ENCODE measurements around the gene MPPED2. TPM values are rescaled to one million over a fixed set of nuclear protein-coding genes. Genes with fewer than 3 reads are reported as not detected.
A peak's percentile ranks its signal among the peaks of the same experiment; 100 is the strongest.

The MPPED2 gene
- polyA plus RNA-seq, 1 donor, result 6.5 TPM

GRCh38 chr11:30487200-30487898 is 98.8 kb downstream of the MPPED2 start:
- DNase-seq (ENCODE audit: low read depth), result no peak

GRCh38 chr11:30485756-30486155 is 100.4 kb downstream of the MPPED2 start:
- no peak for DNase-seq (ENCODE audit: low read depth)

GRCh38 chr11:30485222-30485621 is 100.9 kb downstream of the MPPED2 start:
- DNase-seq (ENCODE audit: low read depth), result no peak

GRCh38 chr11:30483056-30483455 is 103.1 kb downstream of the MPPED2 start:
- DNase-seq (ENCODE audit: low read depth), result no peak

GRCh38 chr11:30481796-30482195 is 104.4 kb downstream of the MPPED2 start:
- no peak for DNase-seq (ENCODE audit: low read depth)

GRCh38 chr11:30481330-30481729 is 104.8 kb downstream of the MPPED2 start:
- DNase-seq (ENCODE audit: low read depth), result peak; percentile 28

GRCh38 chr11:30479899-30480298 is 106.3 kb downstream of the MPPED2 start:
- DNase-seq (ENCODE audit: low read depth), result no peak

GRCh38 chr11:30478923-30479322 is 107.2 kb downstream of the MPPED2 start:
- peak; percentile 77 for DNase-seq (ENCODE audit: low read depth)

- DNase-seq (ENCODE audit: low read depth), result no peak
Measured at GRCh38 chr11:30477061-30477460, 109.1 kb downstream of the MPPED2 start.

GRCh38 chr11:30474151-30474954 is 111.8 kb downstream of the MPPED2 start:
- no peak for DNase-seq (ENCODE audit: low read depth)

GRCh38 chr11:30471244-30471643 is 114.9 kb downstream of the MPPED2 start:
- DNase-seq (ENCODE audit: low read depth), result no peak

- no peak for DNase-seq (ENCODE audit: low read depth)
Measured at GRCh38 chr11:30468881-30469280, 117.3 kb downstream of the MPPED2 start.

- DNase-seq (ENCODE audit: low read depth), result no peak
Measured at GRCh38 chr11:30467176-30467575, 119.0 kb downstream of the MPPED2 start.

- no peak for DNase-seq (ENCODE audit: low read depth)
Measured at GRCh38 chr11:30465623-30466022, 120.5 kb downstream of the MPPED2 start.

- no peak for DNase-seq (ENCODE audit: low read depth)
Measured at GRCh38 chr11:30465192-30465591, 121.0 kb downstream of the MPPED2 start.

GRCh38 chr11:30463266-30463665 is 122.9 kb downstream of the MPPED2 start:
- no peak for DNase-seq (ENCODE audit: low read depth)

GRCh38 chr11:30462421-30462820 is 123.7 kb downstream of the MPPED2 start:
- DNase-seq (ENCODE audit: low read depth), result no peak

- no peak for DNase-seq (ENCODE audit: low read depth)
Measured at GRCh38 chr11:30459821-30460220, 126.3 kb downstream of the MPPED2 start.

- DNase-seq (ENCODE audit: low read depth), result no peak
Measured at GRCh38 chr11:30459306-30459705, 126.8 kb downstream of the MPPED2 start.

- no peak for DNase-seq (ENCODE audit: low read depth)
Measured at GRCh38 chr11:30458541-30458940, 127.6 kb downstream of the MPPED2 start.

GRCh38 chr11:30457087-30457486 is 129.1 kb downstream of the MPPED2 start:
- no peak for DNase-seq (ENCODE audit: low read depth)

GRCh38 chr11:30455025-30455424 is 131.1 kb downstream of the MPPED2 start:
- DNase-seq (ENCODE audit: low read depth), result no peak

GRCh38 chr11:30454541-30454940 is 131.6 kb downstream of the MPPED2 start:
- DNase-seq (ENCODE audit: low read depth), result no peak

Measured in forelimb muscle (tissue), 1 donor.